Dedifferentiated amniotic fluid mesenchymal stem cell (primary cell): ENCODE measurements around the gene GPI.
"Not testable (repeated sequence)": the region's sequence is repeated elsewhere in the genome, so short reads cannot be mapped to it uniquely, and the experiment has no call there.

ENCODE experiments used
- DNase-seq: peaks from one replicate; pipeline ENCODE4 v3.0.0-alpha.2; 2016; ENCODE audit errors: extremely low spot score

The GPI gene

GRCh38 chr19:34364830-34365462, at the start of gene GPI:
GPI (plus strand) TSS chr19:34365196; CDS start chr19:34365267, 71 bp downstream.
- DNase-seq: peak; percentile 20

DNA sequence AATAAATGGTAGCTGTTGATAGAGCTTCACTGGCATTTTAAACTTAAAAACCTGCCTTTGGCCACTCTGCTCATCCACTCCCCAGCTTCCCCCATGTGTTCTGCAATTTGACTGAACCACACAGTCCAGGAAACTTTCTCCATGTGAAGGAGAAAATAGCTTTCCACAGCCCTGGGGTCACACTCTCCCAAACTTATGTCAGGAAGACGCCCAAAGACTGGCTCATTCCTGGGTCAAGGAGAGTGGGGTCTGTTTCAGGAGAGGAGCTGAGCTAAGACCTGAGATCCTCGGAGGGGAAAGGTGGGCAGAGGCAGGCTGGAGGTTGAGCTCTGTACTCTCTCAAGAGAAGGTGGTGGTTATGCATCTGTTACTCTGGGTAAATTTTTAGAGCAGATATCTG, 48.7 kb upstream of the GPI start:
- no peak for DNase-seq

DNA sequence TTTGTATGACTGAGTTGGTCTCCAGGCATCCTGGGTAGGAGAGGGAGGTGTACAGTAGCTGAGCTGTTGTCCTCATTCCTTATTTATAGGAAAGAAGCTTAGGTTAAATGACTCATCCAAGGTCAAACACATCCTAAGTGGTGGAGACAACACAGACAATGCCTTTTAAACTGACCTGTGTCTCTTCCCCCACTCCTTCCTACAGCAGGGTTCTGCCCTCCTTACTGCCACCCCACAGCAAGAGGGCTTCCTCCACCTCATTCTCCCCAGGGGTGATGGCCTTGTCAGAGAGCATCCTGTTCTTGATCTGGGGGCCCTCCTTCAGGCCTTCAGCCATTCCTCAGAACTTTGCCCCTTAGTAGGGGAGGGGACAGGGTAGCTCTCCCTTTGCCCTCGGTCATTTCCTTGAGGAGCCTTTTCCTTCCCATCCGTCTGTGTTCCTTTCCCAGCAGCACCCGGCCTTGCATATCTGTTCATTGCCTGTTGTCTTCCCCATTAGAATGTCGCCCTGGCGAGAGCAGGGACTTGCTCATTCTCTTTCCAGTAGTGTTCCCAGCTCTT, 48.2 kb upstream of the GPI start:
- DNase-seq: no peak

DNA sequence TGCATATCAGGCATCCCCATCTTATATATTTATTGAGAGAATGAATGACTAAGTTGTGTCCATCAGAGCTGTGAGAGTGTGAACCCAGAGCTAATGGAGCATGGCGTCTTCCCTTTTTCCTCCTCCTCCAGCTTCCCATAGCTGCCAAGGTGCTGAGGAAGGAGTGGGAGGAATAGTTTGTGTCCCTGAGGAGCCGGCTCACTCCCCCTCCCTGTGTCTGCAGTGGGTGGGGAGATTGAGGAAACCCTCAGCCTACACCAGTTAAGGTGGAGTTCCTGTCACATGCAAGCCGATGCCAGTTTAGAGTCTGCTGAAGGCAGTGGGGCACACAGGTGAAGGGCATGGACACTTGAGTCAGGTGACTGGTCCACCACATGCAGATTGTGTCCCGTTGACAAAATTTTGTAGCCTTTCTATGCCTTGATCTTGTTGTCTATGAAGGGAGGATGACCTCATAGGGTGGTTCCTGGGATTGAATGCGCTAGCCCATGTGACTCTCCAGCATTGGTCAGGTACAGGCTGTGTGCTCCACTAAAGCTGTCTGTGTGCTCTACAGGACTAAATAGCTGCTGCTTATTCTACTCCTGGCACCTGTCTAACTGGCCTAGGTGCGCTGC, 47.6 kb upstream of the GPI start:
- no peak for DNase-seq

DNA sequence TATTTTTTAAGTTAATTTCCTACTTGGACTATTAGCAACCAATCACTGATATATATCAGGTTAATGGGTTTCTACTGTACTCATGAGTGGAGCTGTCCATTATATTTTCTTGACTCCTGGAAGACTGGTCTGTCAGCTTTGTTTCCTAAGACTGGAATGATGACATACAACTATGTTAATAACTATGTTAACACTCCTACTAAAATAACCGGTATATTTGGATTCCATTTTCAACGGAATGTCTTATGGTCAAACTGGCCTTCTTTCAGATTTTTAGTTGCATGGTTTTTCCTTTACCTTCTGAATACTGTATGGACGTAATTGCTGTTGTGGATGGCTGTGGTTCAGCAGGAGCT, 45.8 kb upstream of the GPI start:
- no peak for DNase-seq

- no peak for DNase-seq
Observed at GRCh38 chr19:34319785-34320184, 45.2 kb upstream of the GPI start.

GRCh38 chr19:34320277-34320676, 44.7 kb upstream of the GPI start:
- no peak for DNase-seq

- DNase-seq: no peak
Observed at GRCh38 chr19:34321735-34322134, 43.3 kb upstream of the GPI start.

- no peak for DNase-seq
Observed at GRCh38 chr19:34323433-34324204, 41.4 kb upstream of the GPI start.

GRCh38 chr19:34324320-34324719, 40.7 kb upstream of the GPI start:
- DNase-seq: no peak

GRCh38 chr19:34325181-34325580, 39.8 kb upstream of the GPI start:
- no peak for DNase-seq

- DNase-seq: no peak
Observed at GRCh38 chr19:34325981-34326787, 38.8 kb upstream of the GPI start.

GRCh38 chr19:34327851-34328250, 37.1 kb upstream of the GPI start:
- no peak for DNase-seq

GRCh38 chr19:34328982-34329381, 36.0 kb upstream of the GPI start:
- no peak for DNase-seq

- no peak for DNase-seq
Observed at GRCh38 chr19:34330116-34330515, 34.9 kb upstream of the GPI start.

GRCh38 chr19:34330596-34330995, 34.4 kb upstream of the GPI start:
- not testable (repeated sequence) for DNase-seq

- not testable (repeated sequence) for DNase-seq
Observed at GRCh38 chr19:34331596-34331995, 33.4 kb upstream of the GPI start.

DNA sequence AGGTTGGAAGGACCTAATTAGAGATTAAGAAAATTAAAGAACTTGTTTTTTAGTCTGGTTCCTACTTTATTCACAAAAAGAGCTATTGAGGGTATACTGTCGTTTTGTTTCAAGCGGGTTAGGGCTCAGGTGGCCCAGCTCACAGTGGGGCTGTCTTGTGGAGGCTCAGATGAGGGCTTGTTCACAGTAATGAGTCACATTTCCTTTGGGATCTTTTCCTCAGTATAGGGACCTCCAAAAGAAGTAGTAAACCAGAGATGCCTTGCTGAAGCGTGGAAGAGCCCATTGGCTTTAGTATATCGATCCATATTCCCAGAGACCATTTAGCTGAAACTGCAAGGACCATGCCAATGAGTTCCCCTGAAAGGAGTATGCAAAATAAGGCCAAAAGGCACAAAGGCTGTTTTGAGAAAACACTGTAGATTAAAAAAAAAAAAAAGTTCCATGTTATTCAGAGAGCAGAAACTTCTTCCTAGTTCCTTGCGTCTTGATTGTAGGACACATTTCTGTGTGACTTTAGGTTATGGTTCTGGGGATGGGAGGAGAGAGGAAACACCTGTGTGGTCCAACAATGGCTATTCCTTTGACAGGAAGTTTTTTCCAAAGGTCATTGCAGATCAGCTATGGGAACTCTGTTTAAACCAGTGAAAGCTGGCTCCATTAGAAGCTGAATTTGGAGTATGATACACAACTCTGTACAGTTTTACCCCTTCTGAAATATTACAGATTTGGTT, 32.8 kb upstream of the GPI start:
- no peak for DNase-seq

DNA sequence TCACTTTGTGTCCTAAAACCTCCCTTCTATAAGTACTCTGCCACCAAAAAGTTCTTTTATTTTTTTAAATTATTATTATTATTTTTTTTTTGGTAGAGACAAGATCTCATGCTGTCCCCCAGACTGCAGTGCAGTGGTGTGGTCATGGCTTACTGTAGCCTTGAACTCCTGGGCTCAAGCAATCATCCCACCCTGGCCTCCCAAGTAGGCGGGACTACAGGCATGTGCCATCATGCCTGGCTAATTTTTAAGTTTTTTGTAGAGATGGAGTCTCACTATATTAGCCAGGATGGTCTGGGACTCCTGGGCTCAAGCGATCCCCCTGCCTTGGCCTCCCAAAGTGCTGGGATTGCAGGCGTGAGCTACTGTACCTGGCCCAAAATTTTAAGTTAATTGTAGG, 29.1 kb upstream of the GPI start:
- DNase-seq: peak; percentile 3

DNA sequence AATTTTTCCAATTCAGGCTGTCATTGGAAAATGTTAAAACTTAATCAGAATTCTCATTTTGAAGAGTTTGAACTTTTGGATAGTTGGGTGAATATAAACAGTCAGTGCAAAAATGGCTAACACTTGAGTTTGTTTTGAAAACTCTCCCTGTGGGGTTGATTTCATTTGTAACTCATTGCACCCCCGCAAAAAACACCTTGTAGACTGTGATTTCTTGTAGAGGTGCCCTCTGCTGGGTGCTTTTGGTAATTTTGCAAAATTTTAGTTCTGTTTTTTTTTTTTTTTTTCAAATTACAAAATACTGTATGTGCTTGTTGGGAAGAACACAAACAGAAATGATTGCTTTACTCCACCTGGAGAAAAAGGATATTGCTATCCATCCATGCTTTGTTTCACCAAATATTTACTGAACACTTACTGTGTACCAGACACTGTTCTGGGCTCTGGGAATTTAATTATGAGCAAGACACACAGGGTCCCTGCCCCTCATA, 28.2 kb upstream of the GPI start:
- DNase-seq: peak; percentile 20

DNA sequence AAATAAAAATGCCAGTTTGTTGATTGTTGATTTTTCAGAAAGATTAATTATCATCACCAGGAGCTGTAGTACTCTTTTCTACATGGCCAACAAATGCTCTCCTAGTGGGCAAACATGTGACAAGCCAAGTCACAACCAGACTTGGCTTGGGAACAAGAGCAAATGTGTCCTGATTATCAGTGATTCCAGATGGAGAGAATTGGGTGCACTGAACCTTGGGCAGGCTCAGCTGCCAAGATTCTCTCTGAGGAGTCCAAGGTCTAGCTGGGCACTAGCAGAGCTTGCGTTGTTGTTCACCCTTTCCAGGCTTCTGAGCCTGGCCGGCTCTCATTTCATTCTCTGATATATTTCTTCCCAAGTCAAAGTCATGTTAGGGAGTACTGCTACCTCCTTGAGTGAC, 27.3 kb upstream of the GPI start:
- no peak for DNase-seq
